WTC11 (cell line): ENCODE measurements around the gene NAA16. TPM values are rescaled to one million over a fixed set of nuclear protein-coding genes. Genes with fewer than 3 reads are reported as not detected.

Source experiments
- ATAC-seq: fragments of 200-7000 bp; cut with Tn5 transposase; 2 replicates; pipeline ENCODE4 v1.10.0; 2021; ENCODE audit warnings: mild to moderate bottlenecking, moderate library complexity
- CTCF ChIA-PET: fragments of 300-600 bp; sonication (Branson Sonifier 250); formaldehyde crosslinking; loops from one replicate; lab custom pipeline; 2021; ENCODE audit warnings: antibody characterized with exemption; lab: Charles Lee
- POLR2A ChIA-PET: fragments of 350-600 bp; sonication (Branson Sonifier 250); formaldehyde crosslinking; loops from one replicate; lab custom pipeline; 2021; ENCODE audit warnings: antibody characterized with exemption; lab: Charles Lee
- DNase-seq: peaks from one replicate; pipeline ENCODE4 v3.0.0; 2021; ENCODE audit warnings: low spot score
- H3K27ac Mint-ChIP-seq: 2 replicates; pipeline ENCODE4 v1.8.0; 2021; ENCODE audit warnings: mixed read lengths
- H3K27me3 Mint-ChIP-seq: 2 replicates; pipeline ENCODE4 v1.8.0; 2021; ENCODE audit warnings: low read depth, mild to moderate bottlenecking, moderate library complexity, mixed read lengths
- H3K36me3 Mint-ChIP-seq: 2 replicates; pipeline ENCODE4 v1.8.0; 2021; ENCODE audit warnings: mixed read lengths
- H3K4me1 Mint-ChIP-seq: 2 replicates; pipeline ENCODE4 v1.8.0; 2022; ENCODE audit warnings: mixed read lengths
- H3K4me3 Mint-ChIP-seq: 2 replicates; pipeline ENCODE4 v1.8.0; 2021; ENCODE audit warnings: mild to moderate bottlenecking, moderate library complexity, mixed read lengths
- H3K9me3 Mint-ChIP-seq: 2 replicates; pipeline ENCODE4 v1.8.0; 2021; ENCODE audit warnings: mixed read lengths
- ATF1 ChIP-seq: sonication (generic); formaldehyde crosslinking; IDR thresholded peaks from 2 replicates; pipeline ENCODE4 v1.8.1; 2023; ENCODE audit warnings: mild to moderate bottlenecking, moderate library complexity, missing genetic modification reagents
- ATF2 ChIP-seq: sonication (generic); formaldehyde crosslinking; IDR thresholded peaks from 2 replicates; pipeline ENCODE4 v1.8.1; 2022; ENCODE audit warnings: low read depth, missing genetic modification reagents, borderline replicate concordance
- ATF3 ChIP-seq: sonication (generic); formaldehyde crosslinking; conservative IDR thresholded peaks from 2 replicates; pipeline ENCODE4 v1.8.1; 2022; ENCODE audit warnings: mild to moderate bottlenecking, missing genetic modification reagents
- ATF6 ChIP-seq: sonication (generic); formaldehyde crosslinking; IDR thresholded peaks from 2 replicates; pipeline ENCODE4 v1.8.1; 2023; ENCODE audit warnings: mild to moderate bottlenecking, missing genetic modification reagents
- E2F1 ChIP-seq: sonication (generic); formaldehyde crosslinking; IDR thresholded peaks from 2 replicates; pipeline ENCODE4 v1.8.0; 2022; ENCODE audit warnings: mild to moderate bottlenecking, missing genetic modification reagents
- ERG ChIP-seq: fragments of 250-450 bp; sonication (Bioruptor Pico); IDR thresholded peaks from 2 replicates; pipeline ENCODE4 v1.8.0; 2021; ENCODE audit warnings: mild to moderate bottlenecking
- FOXP1 ChIP-seq: sonication (generic); formaldehyde crosslinking; IDR thresholded peaks from 2 replicates; pipeline ENCODE4 v1.8.0; 2022; ENCODE audit warnings: missing genetic modification reagents, mild to moderate bottlenecking, moderate library complexity, borderline replicate concordance
- GABPB1 ChIP-seq: sonication (generic); formaldehyde crosslinking; IDR thresholded peaks from 2 replicates; pipeline ENCODE4 v1.8.1; 2023; ENCODE audit warnings: mild to moderate bottlenecking, missing genetic modification reagents
- GRHL2 ChIP-seq: fragments of 250-450 bp; sonication (Bioruptor Pico); IDR thresholded peaks from 2 replicates; pipeline ENCODE4 v1.8.0; 2022; ENCODE audit warnings: mild to moderate bottlenecking, moderate library complexity; ENCODE audit not compliant: insufficient replicate concordance, severe bottlenecking
- NFATC4 ChIP-seq: fragments of 250-450 bp; sonication (Bioruptor Pico); IDR thresholded peaks from 2 replicates; pipeline ENCODE4 v1.9.0; 2021; ENCODE audit warnings: mild to moderate bottlenecking
- OVOL2 ChIP-seq: fragments of 250-450 bp; sonication (Bioruptor Pico); IDR thresholded peaks from 2 replicates; pipeline ENCODE4 v1.9.0; 2021; ENCODE audit warnings: mild to moderate bottlenecking, borderline replicate concordance
- SMAD3 ChIP-seq: sonication (generic); formaldehyde crosslinking; IDR thresholded peaks from 2 replicates; pipeline ENCODE4 v1.8.0; 2022; ENCODE audit warnings: missing genetic modification reagents, mild to moderate bottlenecking, borderline replicate concordance
- STAT6 ChIP-seq: sonication (generic); formaldehyde crosslinking; conservative IDR thresholded peaks from 2 replicates; pipeline ENCODE4 v1.8.1; 2023; ENCODE audit warnings: mild to moderate bottlenecking, low read depth, missing genetic modification reagents, moderate library complexity
- USF2 ChIP-seq: sonication (generic); formaldehyde crosslinking; IDR thresholded peaks from 2 replicates; pipeline ENCODE4 v1.8.1; 2023; ENCODE audit warnings: mild to moderate bottlenecking, missing genetic modification reagents, moderate library complexity
- ZBTB21 ChIP-seq: sonication (generic); formaldehyde crosslinking; IDR thresholded peaks from 2 replicates; pipeline ENCODE4 v1.8.1; 2023; ENCODE audit warnings: mild to moderate bottlenecking, missing genetic modification reagents, borderline replicate concordance
- ZNF121 ChIP-seq: sonication (generic); formaldehyde crosslinking; IDR thresholded peaks from 2 replicates; pipeline ENCODE4 v1.8.0; 2023; ENCODE audit warnings: missing genetic modification reagents
- ZNF263 ChIP-seq: sonication (generic); formaldehyde crosslinking; IDR thresholded peaks from 2 replicates; pipeline ENCODE4 v1.8.1; 2022; ENCODE audit warnings: low read depth, mild to moderate bottlenecking, moderate library complexity, missing genetic modification reagents
- ZNF396 ChIP-seq: fragments of 250-450 bp; sonication (Bioruptor Pico); IDR thresholded peaks from 2 replicates; pipeline ENCODE4 v1.8.0; 2021; ENCODE audit warnings: mild to moderate bottlenecking, moderate library complexity, borderline replicate concordance
- ZNF423 ChIP-seq: fragments of 250-450 bp; sonication (Bioruptor Pico); IDR thresholded peaks from 2 replicates; pipeline ENCODE4 v2.1.2; 2022; ENCODE audit warnings: mild to moderate bottlenecking, moderate library complexity
- ZSCAN18 ChIP-seq: fragments of 250-450 bp; sonication (Bioruptor Pico); IDR thresholded peaks from 2 replicates; pipeline ENCODE4 v2.1.2; 2022; ENCODE audit warnings: mild to moderate bottlenecking, moderate library complexity
- total RNA-seq: library from RNA; stranded (reverse); gene quantifications from 3 replicates; pipeline ENCODE4 v1.2.3, GENCODE V29; 2021

NAA16 gene
- total RNA-seq, 1 experiment from 2014 or later, result 32.5 TPM

- TF ChIP-seq ATF2 (no peak), ZSCAN18 (CRISPR knock-in tag) (no peak)
- TF ChIP-seq, all 79 proteins: peak for 0
Measured at GRCh38 chr13:41334810-41335209, 23.7 kb downstream of the NAA16 start (continued).

- Mint-ChIP-seq H3K27ac (peak overlapping the region; percentile 87), H3K4me1 (peaks cover 20% of the 10 kb centered on the region)
- TF ChIP-seq ERG (CRISPR knock-in tag) (no peak), STAT6 (no peak), SMAD3 (CRISPR knock-in tag) (no peak), E2F1 (no peak), OVOL2 (no peak), ATF6 (no peak)
- TF ChIP-seq, all 79 proteins: peak for 0
- H3K27me3 Mint-ChIP-seq, result no peaks in the 10 kb centered on the region
- CTCF ChIA-PET, result no interaction called here
- H3K36me3 Mint-ChIP-seq, result peaks cover 43% of the 10 kb centered on the region
- DNase-seq (no peak), ATAC-seq (no peak)
- POLR2A ChIA-PET, result no interaction called here
- no peaks in the 10 kb centered on the region for H3K9me3 Mint-ChIP-seq
- H3K4me3 Mint-ChIP-seq, result no peak overlapping the region
Measured at GRCh38 chr13:41344358-41344757, 33.3 kb downstream of the NAA16 start.

- ATAC-seq (no peak), DNase-seq (no peak)
- H3K27me3 Mint-ChIP-seq, result no peaks in the 10 kb centered on the region
- H3K36me3 Mint-ChIP-seq, result peaks cover 40% of the 10 kb centered on the region
- no peaks in the 10 kb centered on the region for H3K9me3 Mint-ChIP-seq
- H3K27ac Mint-ChIP-seq, result no peak overlapping the region
- no peak overlapping the region for H3K4me3 Mint-ChIP-seq
- CTCF ChIA-PET, result no interaction called here
- H3K4me1 Mint-ChIP-seq, result peaks cover 20% of the 10 kb centered on the region
- POLR2A ChIA-PET, result no interaction called here
- TF ChIP-seq ATF1 (CRISPR knock-in tag), result no peak
- no peak for TF ChIP-seq ZNF263 (CRISPR knock-in tag)
- TF ChIP-seq ZNF396, result no peak
- TF ChIP-seq USF2, result no peak
- TF ChIP-seq ZBTB21 (CRISPR knock-in tag), result no peak
- no peak for TF ChIP-seq NFATC4 (CRISPR knock-in tag)
- no peak for TF ChIP-seq ZNF423 (CRISPR knock-in tag)
- TF ChIP-seq GRHL2, result no peak
- no peak for TF ChIP-seq ZNF121 (CRISPR knock-in tag)
- no peak for TF ChIP-seq FOXP1 (CRISPR knock-in tag)
- no peak for TF ChIP-seq GABPB1 (CRISPR knock-in tag)
- no peak for TF ChIP-seq ATF3 (CRISPR knock-in tag)
Measured at GRCh38 chr13:41345165-41345913, 34.3 kb downstream of the NAA16 start.
